ENCODE data around the gene MYO3B.

MYO3B gene

DNA sequence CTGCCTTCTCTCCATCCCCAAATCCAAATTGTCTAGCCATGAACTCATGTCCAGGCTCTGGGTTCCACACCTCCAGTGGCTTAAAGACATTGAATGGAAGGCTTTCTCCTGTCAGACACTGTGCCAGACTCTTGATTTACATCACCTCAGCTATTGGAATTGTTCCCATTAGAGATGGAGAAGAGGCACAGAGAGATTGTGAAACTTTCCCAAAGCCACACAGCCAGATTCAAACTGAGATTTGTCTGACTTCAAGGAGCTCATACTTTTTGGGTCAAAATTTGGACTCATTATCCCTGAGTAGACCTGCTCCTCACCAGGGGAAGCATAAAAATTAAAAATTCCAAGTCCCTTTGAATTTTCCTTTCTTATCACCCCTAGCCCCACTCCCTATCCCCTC is 18.9 kb upstream of the MYO3B start:
- no peak overlapping the region for H3K27ac ChIP-seq
- TF ChIP-seq, protein P1, sequence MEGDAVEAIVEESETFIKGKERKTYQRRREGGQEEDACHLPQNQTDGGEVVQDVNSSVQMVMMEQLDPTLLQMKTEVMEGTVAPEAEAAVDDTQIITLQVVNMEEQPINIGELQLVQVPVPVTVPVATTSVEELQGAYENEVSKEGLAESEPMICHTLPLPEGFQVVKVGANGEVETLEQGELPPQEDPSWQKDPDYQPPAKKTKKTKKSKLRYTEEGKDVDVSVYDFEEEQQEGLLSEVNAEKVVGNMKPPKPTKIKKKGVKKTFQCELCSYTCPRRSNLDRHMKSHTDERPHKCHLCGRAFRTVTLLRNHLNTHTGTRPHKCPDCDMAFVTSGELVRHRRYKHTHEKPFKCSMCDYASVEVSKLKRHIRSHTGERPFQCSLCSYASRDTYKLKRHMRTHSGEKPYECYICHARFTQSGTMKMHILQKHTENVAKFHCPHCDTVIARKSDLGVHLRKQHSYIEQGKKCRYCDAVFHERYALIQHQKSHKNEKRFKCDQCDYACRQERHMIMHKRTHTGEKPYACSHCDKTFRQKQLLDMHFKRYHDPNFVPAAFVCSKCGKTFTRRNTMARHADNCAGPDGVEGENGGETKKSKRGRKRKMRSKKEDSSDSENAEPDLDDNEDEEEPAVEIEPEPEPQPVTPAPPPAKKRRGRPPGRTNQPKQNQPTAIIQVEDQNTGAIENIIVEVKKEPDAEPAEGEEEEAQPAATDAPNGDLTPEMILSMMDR (conservative IDR thresholded peaks at IDR 0.05; ENCODE audit: low read depth) = no peak
- ChIA-PET CTCF (no interaction called here), POLR2A (ENCODE audit: low non-redundant PET) (no interaction called here)
- DNase-seq (ENCODE audit: low spot score) = no peak

DNA sequence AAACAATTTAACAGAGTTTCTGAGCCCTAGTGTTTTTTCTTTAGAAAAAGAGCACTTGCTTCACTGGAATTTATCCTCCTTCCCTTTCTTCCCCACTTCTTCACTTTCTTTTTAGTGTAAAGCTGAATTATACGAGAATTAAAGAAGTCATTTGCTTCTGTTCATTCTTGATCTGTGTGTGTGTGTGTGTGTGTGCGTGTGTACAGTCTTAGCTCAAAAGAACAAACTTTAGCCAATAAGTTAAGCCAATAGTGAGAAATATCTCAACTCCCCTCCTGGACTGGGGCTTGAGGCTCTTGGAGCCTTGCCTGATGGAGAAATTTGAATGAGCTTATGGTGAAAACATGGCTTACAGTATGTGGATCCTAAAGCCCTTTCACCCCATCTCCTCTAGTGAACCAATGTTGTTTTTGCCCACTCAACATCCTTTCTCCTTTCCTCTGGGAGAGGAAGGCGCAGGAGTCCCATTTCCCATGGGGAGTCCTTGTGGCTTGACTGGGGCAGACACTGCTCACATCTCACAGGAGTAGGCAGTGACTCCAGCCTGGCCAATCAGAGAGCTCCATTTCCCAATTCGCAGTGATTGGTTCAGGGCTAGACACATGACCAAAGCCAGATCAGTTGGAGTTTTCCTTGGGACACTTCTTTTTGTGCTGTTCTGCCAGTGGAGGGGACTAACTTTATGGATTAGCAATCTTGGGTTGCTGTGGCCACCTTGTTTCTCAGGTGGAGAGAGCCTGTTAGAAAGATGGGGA is 16.3 kb upstream of the MYO3B start:
- DNase-seq (ENCODE audit: low spot score) = no peak
- CTCF ChIA-PET = interaction anchor here (0.6 kb wide), 1 partner anchor 27 kb away, joined by 3 read pairs; no protein-coding TSS in a partner anchor
- TF ChIP-seq, protein P1 (conservative IDR thresholded peaks at IDR 0.05; ENCODE audit: low read depth) = no peak
- no peak overlapping the region for H3K27ac ChIP-seq
- POLR2A ChIA-PET (ENCODE audit: low non-redundant PET) = no interaction called here

DNA sequence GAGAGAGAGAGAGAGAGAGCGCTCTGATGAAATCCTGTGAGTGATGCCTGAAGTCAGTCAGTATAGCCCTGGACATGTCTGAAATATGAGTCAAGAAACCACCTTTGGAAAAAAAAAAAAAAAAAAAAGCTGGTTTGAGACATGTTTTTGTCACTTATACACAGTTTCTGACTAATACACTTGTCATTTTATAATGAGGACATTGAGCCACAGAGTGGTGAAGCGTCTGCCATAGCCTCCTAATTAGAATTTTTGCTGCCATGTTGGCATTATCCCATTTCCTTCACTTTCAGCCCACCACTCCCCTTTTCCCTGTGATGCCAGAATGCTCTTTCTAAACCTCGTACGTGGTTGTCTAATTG is 15.7 kb upstream of the MYO3B start:
- CTCF ChIA-PET = interaction anchor here (0.6 to 0.7 kb wide), 2 partner anchors 27 to 1030 kb away, joined by 3 read pairs; no protein-coding TSS in a partner anchor
- peak; percentile 51 for DNase-seq (ENCODE audit: low spot score)
- POLR2A ChIA-PET (ENCODE audit: low non-redundant PET) = interaction anchor here (0.6 kb wide), 3 partner anchors 19 to 124 kb away, joined by 3 read pairs; no protein-coding TSS in a partner anchor
- TF ChIP-seq, protein P1 (conservative IDR thresholded peaks at IDR 0.05; ENCODE audit: low read depth) = no peak
- no peak overlapping the region for H3K27ac ChIP-seq

DNA sequence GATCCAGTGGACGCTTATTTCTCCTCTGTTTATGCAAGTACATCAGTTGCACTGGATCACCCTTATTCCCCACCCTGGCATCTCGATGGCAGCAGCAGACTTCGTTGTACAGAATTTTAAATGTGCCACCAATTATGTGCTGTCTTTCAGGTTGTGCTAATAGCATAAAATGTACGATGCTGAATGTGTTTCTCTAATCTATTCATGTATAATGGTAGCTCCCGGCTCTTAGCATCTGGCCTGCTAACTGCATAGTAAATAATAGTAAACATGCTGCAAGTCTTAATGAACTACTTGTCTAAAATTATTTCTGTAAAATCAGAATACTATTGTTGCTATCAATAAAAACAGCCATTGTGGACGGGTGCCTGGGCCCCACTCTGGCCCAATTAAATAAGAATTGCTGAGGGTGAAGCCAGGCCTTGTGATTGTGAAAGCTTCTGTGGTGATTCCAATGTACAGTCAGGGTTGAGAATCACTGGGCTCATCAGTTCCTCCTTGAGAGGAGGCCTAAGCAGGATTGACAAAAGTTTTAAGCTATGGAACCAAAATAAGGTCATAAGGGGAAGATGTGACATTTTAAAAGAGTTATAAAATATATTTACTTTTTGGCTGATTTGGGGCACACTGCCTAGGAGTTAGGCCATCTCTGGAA is 14.4 kb upstream of the MYO3B start:
- no peak overlapping the region for H3K27ac ChIP-seq
- ChIA-PET CTCF (interaction anchor here (1.3 kb wide), 1 partner anchor 25 kb away, joined by 3 read pairs; no protein-coding TSS in a partner anchor), POLR2A (ENCODE audit: low non-redundant PET) (no interaction called here)
- DNase-seq (ENCODE audit: low spot score) = no peak
- TF ChIP-seq, protein P1 (conservative IDR thresholded peaks at IDR 0.05; ENCODE audit: low read depth) = no peak

DNA sequence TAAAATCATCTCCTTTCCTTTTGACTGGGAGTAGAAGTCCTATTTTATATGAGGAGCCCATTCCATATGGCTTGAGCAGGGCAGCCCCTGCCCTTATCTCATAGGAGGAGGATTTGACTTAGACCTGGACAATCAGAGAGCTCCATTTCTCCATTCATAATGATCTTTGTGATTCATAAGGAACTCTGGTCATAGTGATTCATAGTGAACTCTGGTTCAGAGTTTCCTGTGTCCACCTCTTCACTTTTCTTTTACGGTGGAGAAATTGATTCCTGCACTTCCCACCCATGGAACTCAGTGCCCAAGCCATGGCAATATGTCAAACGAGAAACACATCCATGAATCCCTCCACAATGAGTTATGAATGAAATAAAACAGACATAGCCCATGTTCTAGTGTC is 12.8 kb upstream of the MYO3B start:
- H3K27ac ChIP-seq = no peak overlapping the region
- CTCF ChIA-PET = interaction anchor here (1.3 kb wide), 1 partner anchor 24 kb away, joined by 3 read pairs; no protein-coding TSS in a partner anchor
- no peak for DNase-seq (ENCODE audit: low spot score)

DNA sequence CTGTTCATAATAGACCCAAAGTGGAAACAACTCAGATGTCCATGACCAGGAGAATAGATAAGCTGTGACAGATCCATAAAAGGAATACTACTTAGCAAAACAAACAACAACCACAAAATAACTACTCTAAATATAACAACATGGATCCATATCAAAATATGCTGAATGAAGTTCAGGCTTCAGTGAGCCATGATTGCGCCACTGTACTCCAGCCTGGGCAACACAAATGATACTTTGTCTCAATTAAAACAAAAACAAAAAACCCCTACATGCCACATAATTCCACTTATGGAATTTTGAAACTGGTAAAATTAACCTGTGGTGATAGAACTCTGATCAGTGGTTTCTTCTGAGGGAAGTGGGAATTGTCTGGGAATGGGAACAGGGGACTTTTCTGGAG is 11.2 kb upstream of the MYO3B start:
- TF ChIP-seq, protein P1 (conservative IDR thresholded peaks at IDR 0.05; ENCODE audit: low read depth) = no peak
- no peak overlapping the region for H3K27ac ChIP-seq
- ChIA-PET POLR2A (ENCODE audit: low non-redundant PET) (no interaction called here), CTCF (no interaction called here)
- DNase-seq (ENCODE audit: low spot score) = no peak

More for the DNA sequence above, 12.8 kb upstream of the MYO3B start:
- POLR2A ChIA-PET (ENCODE audit: low non-redundant PET) = no interaction called here
- TF ChIP-seq, protein P1 (conservative IDR thresholded peaks at IDR 0.05; ENCODE audit: low read depth) = no peak

All from RWPE1 (cell line).